ENCODE data around the gene CDRT4. TPM values are rescaled to one million over a fixed set of nuclear protein-coding genes. Genes with fewer than 3 reads are reported as not detected.

The CDRT4 gene
- total RNA-seq, 1 experiment from 2014 or later, result 13.6 TPM

DNA sequence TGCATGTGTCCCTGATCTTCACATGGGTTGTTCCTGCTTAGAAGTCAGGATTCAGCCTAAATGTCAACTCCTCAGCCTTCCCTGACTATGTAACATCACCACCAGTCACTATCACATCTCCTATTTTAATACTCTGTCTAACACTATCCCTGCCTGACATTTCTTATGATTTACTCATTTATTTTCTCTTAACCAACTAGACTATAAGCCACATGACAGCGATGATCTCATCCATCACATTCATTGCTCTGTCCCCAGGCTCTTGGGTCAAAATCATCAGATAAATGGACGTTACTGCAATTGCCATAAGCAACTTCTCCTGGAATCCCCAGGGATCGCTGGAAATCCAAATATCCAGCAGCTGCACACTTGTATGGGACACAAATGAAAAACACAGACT lies 15.7 kb downstream of the CDRT4 start:
- H3K36me3 ChIP-seq (ENCODE audit: insufficient read depth, low read length), result no peaks in the 10 kb centered on the region
- no peak overlapping the region for H3K4me2 ChIP-seq (ENCODE audit: low read depth, low read length, poor library complexity, severe bottlenecking)
- no peak for DNase-seq
- no peak overlapping the region for H3K9ac ChIP-seq (ENCODE audit: low read length)
- H4K20me1 ChIP-seq (ENCODE audit: insufficient read depth, low read depth, low read length), result no peaks in the 10 kb centered on the region
- H3K79me2 ChIP-seq (ENCODE audit: low read length), result no peaks in the 10 kb centered on the region
- H3K27ac ChIP-seq (ENCODE audit: low read length), result no peak overlapping the region
- H3K27me3 ChIP-seq (ENCODE audit: low read length), result no peaks in the 10 kb centered on the region
- H3K9me2 ChIP-seq (replicated peaks; ENCODE audit: insufficient read depth, low read length), result no peaks in the 10 kb centered on the region
- no peak overlapping the region for H3K4me3 ChIP-seq (ENCODE audit: low read length)
- peaks cover 3% of the 10 kb centered on the region; the same call in 1 of the 2 replicates for H3K4me1 ChIP-seq (ENCODE audit: low read length)
- H3K9me3 ChIP-seq (ENCODE audit: low read length), result no peaks in the 10 kb centered on the region
- H2AFZ ChIP-seq (ENCODE audit: low read length), result no peak overlapping the region

GRCh38 chr17:15448580-15448956 lies 18.9 kb downstream of the CDRT4 start:
- Histone ChIP-seq H2AFZ (ENCODE audit: low read length) (no peak overlapping the region), H3K9me3 (ENCODE audit: low read length) (no peaks in the 10 kb centered on the region), H3K27ac (ENCODE audit: low read length) (no peak overlapping the region), H3K27me3 (ENCODE audit: low read length) (no peaks in the 10 kb centered on the region), H3K4me3 (ENCODE audit: low read length) (no peak overlapping the region), H3K9me2 (replicated peaks; ENCODE audit: insufficient read depth, low read length) (no peaks in the 10 kb centered on the region), H4K20me1 (ENCODE audit: insufficient read depth, low read depth, low read length) (no peaks in the 10 kb centered on the region), H3K4me1 (ENCODE audit: low read length) (peaks cover 9% of the 10 kb centered on the region), H3K9ac (ENCODE audit: low read length) (no peak overlapping the region), H3K36me3 (ENCODE audit: insufficient read depth, low read length) (no peaks in the 10 kb centered on the region), H3K4me2 (ENCODE audit: low read depth, low read length, poor library complexity, severe bottlenecking) (no peak overlapping the region), H3K79me2 (ENCODE audit: low read length) (no peaks in the 10 kb centered on the region)
- no peak for DNase-seq

- no peaks in the 10 kb centered on the region for H4K20me1 ChIP-seq (ENCODE audit: insufficient read depth, low read depth, low read length)
- no peaks in the 10 kb centered on the region for H3K9me3 ChIP-seq (ENCODE audit: low read length)
- H3K27me3 ChIP-seq (ENCODE audit: low read length), result no peaks in the 10 kb centered on the region
- H3K9me2 ChIP-seq (replicated peaks; ENCODE audit: insufficient read depth, low read length), result no peaks in the 10 kb centered on the region
- no peak overlapping the region for H3K27ac ChIP-seq (ENCODE audit: low read length)
- H3K4me2 ChIP-seq (ENCODE audit: low read depth, low read length, poor library complexity, severe bottlenecking), result no peak overlapping the region
- H3K9ac ChIP-seq (ENCODE audit: low read length), result no peak overlapping the region
- no peak for DNase-seq
- H3K36me3 ChIP-seq (ENCODE audit: insufficient read depth, low read length), result no peaks in the 10 kb centered on the region
- H2AFZ ChIP-seq (ENCODE audit: low read length), result no peak overlapping the region
- peaks cover 9% of the 10 kb centered on the region for H3K4me1 ChIP-seq (ENCODE audit: low read length)
- no peak overlapping the region for H3K4me3 ChIP-seq (ENCODE audit: low read length)
- H3K79me2 ChIP-seq (ENCODE audit: low read length), result no peaks in the 10 kb centered on the region
Observed at GRCh38 chr17:15447928-15448579, 19.4 kb downstream of the CDRT4 start.

DNA sequence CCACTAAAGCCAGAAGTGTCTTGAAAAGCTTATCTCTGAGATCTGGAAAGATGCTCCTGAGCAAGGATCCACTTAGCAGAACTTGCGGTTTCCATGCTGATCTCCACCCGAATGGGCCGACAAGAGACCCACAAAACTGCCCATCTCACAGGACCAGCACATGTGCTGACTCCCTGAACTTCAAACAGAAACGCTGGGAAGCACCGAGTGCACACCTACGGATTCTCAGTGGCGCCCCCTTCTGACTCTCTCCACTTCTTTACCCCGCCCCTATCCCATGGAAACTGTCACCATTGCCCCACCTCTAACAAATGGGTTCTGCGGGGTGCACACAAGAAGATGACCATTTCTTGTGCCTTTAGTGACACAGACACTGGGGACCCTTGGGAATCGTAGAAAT lies 21.4 kb downstream of the CDRT4 start:
- H2AFZ ChIP-seq (ENCODE audit: low read length), result no peak overlapping the region
- H3K27ac ChIP-seq (ENCODE audit: low read length), result no peak overlapping the region
- no peaks in the 10 kb centered on the region for H3K9me3 ChIP-seq (ENCODE audit: low read length)
- H3K4me2 ChIP-seq (ENCODE audit: low read depth, low read length, poor library complexity, severe bottlenecking), result no peak overlapping the region
- H3K79me2 ChIP-seq (ENCODE audit: low read length), result no peaks in the 10 kb centered on the region
- H4K20me1 ChIP-seq (ENCODE audit: insufficient read depth, low read depth, low read length), result no peaks in the 10 kb centered on the region
- no peaks in the 10 kb centered on the region for H3K9me2 ChIP-seq (replicated peaks; ENCODE audit: insufficient read depth, low read length)
- H3K9ac ChIP-seq (ENCODE audit: low read length), result no peak overlapping the region
- no peak for DNase-seq
- H3K36me3 ChIP-seq (ENCODE audit: insufficient read depth, low read length), result no peaks in the 10 kb centered on the region
- no peak overlapping the region for H3K4me3 ChIP-seq (ENCODE audit: low read length)
- no peaks in the 10 kb centered on the region for H3K27me3 ChIP-seq (ENCODE audit: low read length)
- H3K4me1 ChIP-seq (ENCODE audit: low read length), result peaks cover 9% of the 10 kb centered on the region

GRCh38 chr17:15444805-15445204 lies 22.6 kb downstream of the CDRT4 start:
- no peak overlapping the region for H2AFZ ChIP-seq (ENCODE audit: low read length)
- H3K4me3 ChIP-seq (ENCODE audit: low read length), result no peak overlapping the region
- no peak overlapping the region for H3K27ac ChIP-seq (ENCODE audit: low read length)
- H3K9me3 ChIP-seq (ENCODE audit: low read length), result no peaks in the 10 kb centered on the region
- no peaks in the 10 kb centered on the region for H4K20me1 ChIP-seq (ENCODE audit: insufficient read depth, low read depth, low read length)
- H3K36me3 ChIP-seq (ENCODE audit: insufficient read depth, low read length), result no peaks in the 10 kb centered on the region
- H3K4me2 ChIP-seq (ENCODE audit: low read depth, low read length, poor library complexity, severe bottlenecking), result no peak overlapping the region
- H3K27me3 ChIP-seq (ENCODE audit: low read length), result no peaks in the 10 kb centered on the region
- H3K9ac ChIP-seq (ENCODE audit: low read length), result no peak overlapping the region
- H3K9me2 ChIP-seq (replicated peaks; ENCODE audit: insufficient read depth, low read length), result no peaks in the 10 kb centered on the region
- no peak for DNase-seq
- H3K79me2 ChIP-seq (ENCODE audit: low read length), result no peaks in the 10 kb centered on the region
- peaks cover 9% of the 10 kb centered on the region for H3K4me1 ChIP-seq (ENCODE audit: low read length)

GRCh38 chr17:15442311-15443180 lies 24.9 kb downstream of the CDRT4 start:
- Histone ChIP-seq H3K9me3 (ENCODE audit: low read length) (peaks cover 6% of the 10 kb centered on the region), H2AFZ (ENCODE audit: low read length) (no peak overlapping the region), H3K36me3 (ENCODE audit: insufficient read depth, low read length) (peaks cover 4% of the 10 kb centered on the region), H3K27me3 (ENCODE audit: low read length) (no peaks in the 10 kb centered on the region), H3K9me2 (replicated peaks; ENCODE audit: insufficient read depth, low read length) (no peaks in the 10 kb centered on the region), H3K4me3 (ENCODE audit: low read length) (no peak overlapping the region), H4K20me1 (ENCODE audit: insufficient read depth, low read depth, low read length) (no peaks in the 10 kb centered on the region), H3K4me2 (ENCODE audit: low read depth, low read length, poor library complexity, severe bottlenecking) (no peak overlapping the region), H3K9ac (ENCODE audit: low read length) (no peak overlapping the region), H3K79me2 (ENCODE audit: low read length) (no peaks in the 10 kb centered on the region), H3K4me1 (ENCODE audit: low read length) (peaks cover 6% of the 10 kb centered on the region), H3K27ac (ENCODE audit: low read length) (no peak overlapping the region)
- no peak for DNase-seq

DNA sequence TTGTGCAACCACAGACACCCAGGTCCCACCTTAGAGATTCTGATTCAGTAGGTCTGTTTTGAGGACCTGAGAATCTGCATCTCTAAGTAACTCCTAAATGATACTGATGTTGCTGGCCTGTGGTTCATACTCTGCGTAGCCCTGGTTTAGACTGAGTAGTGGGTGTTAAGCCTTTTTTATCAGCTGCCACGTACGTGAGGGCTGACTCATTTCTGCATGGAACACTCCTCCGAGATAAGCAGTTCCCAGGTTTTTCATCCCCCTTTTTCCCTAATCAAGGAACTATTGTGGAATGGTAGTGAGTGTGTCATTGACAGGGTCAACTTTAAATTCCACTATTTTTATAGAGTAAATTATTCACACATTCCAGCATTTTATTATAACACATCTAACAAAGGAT lies 26.1 kb downstream of the CDRT4 start:
- no peaks in the 10 kb centered on the region for H3K79me2 ChIP-seq (ENCODE audit: low read length)
- H4K20me1 ChIP-seq (ENCODE audit: insufficient read depth, low read depth, low read length), result no peaks in the 10 kb centered on the region
- H3K4me2 ChIP-seq (ENCODE audit: low read depth, low read length, poor library complexity, severe bottlenecking), result no peak overlapping the region
- H3K36me3 ChIP-seq (ENCODE audit: insufficient read depth, low read length), result peaks cover 11% of the 10 kb centered on the region
- H3K27ac ChIP-seq (ENCODE audit: low read length), result no peak overlapping the region
- no peak overlapping the region for H3K9ac ChIP-seq (ENCODE audit: low read length)
- no peaks in the 10 kb centered on the region for H3K9me2 ChIP-seq (replicated peaks; ENCODE audit: insufficient read depth, low read length)
- H3K9me3 ChIP-seq (ENCODE audit: low read length), result peaks cover 13% of the 10 kb centered on the region
- no peak overlapping the region for H3K4me3 ChIP-seq (ENCODE audit: low read length)
- peaks cover 8% of the 10 kb centered on the region for H3K4me1 ChIP-seq (ENCODE audit: low read length)
- H3K27me3 ChIP-seq (ENCODE audit: low read length), result no peaks in the 10 kb centered on the region
- no peak for DNase-seq
- no peak overlapping the region for H2AFZ ChIP-seq (ENCODE audit: low read length)

- peaks cover 13% of the 10 kb centered on the region for H3K9me3 ChIP-seq (ENCODE audit: low read length)
- H2AFZ ChIP-seq (ENCODE audit: low read length), result no peak overlapping the region
- no peak for DNase-seq
- H3K27me3 ChIP-seq (ENCODE audit: low read length), result no peaks in the 10 kb centered on the region
- no peaks in the 10 kb centered on the region for H3K9me2 ChIP-seq (replicated peaks; ENCODE audit: insufficient read depth, low read length)
- no peak overlapping the region for H3K27ac ChIP-seq (ENCODE audit: low read length)
- no peak overlapping the region for H3K9ac ChIP-seq (ENCODE audit: low read length)
- no peaks in the 10 kb centered on the region for H3K79me2 ChIP-seq (ENCODE audit: low read length)
- no peak overlapping the region for H3K4me2 ChIP-seq (ENCODE audit: low read depth, low read length, poor library complexity, severe bottlenecking)
- no peak overlapping the region for H3K4me3 ChIP-seq (ENCODE audit: low read length)
- no peaks in the 10 kb centered on the region for H4K20me1 ChIP-seq (ENCODE audit: insufficient read depth, low read depth, low read length)
- H3K36me3 ChIP-seq (ENCODE audit: insufficient read depth, low read length), result peaks cover 11% of the 10 kb centered on the region
- peaks cover 8% of the 10 kb centered on the region for H3K4me1 ChIP-seq (ENCODE audit: low read length)
Observed at GRCh38 chr17:15440347-15440746, 27.1 kb downstream of the CDRT4 start.

Data from Karpas-422 (cell line).